COR-L47 (cell line): ENCODE data around the gene PARN.
A peak's percentile ranks its signal among the peaks of the same experiment; 100 is the strongest.
"Not testable (repeated sequence)": the region's sequence is repeated elsewhere in the genome, so short reads cannot be mapped to it uniquely, and the experiment has no call there.

Experiments used
- DNase-seq: peaks from one replicate; lab custom pipeline; 2025; lab: John Stamatoyannopoulos, UW

Gene PARN

GRCh38 chr16:14629919-14630619, at the start of gene PARN:
Gene PARN, minus strand, starts transcription at chr16:14630260. Its CDS starts 135 bp downstream, at chr16:14630125.
- peak; percentile 98 for DNase-seq

- DNase-seq = no peak
Observed at GRCh38 chr16:14678748-14679497, 48.9 kb upstream of the PARN start.

- no peak for DNase-seq
Observed at GRCh38 chr16:14677627-14678026, 47.6 kb upstream of the PARN start.

GRCh38 chr16:14676633-14677032, 46.6 kb upstream of the PARN start:
- DNase-seq = no peak

GRCh38 chr16:14672403-14672971, 42.4 kb upstream of the PARN start:
- no peak for DNase-seq

- DNase-seq = peak; percentile 85
Observed at GRCh38 chr16:14669776-14670175, 39.7 kb upstream of the PARN start.

- DNase-seq = no peak
Observed at GRCh38 chr16:14668556-14669223, 38.6 kb upstream of the PARN start.

GRCh38 chr16:14667347-14668266, 37.5 kb upstream of the PARN start:
- DNase-seq = no peak

- no peak for DNase-seq
Observed at GRCh38 chr16:14658063-14658462, 28.0 kb upstream of the PARN start.

GRCh38 chr16:14652726-14653125, 22.7 kb upstream of the PARN start:
- no peak for DNase-seq

- no peak for DNase-seq
Observed at GRCh38 chr16:14650629-14651028, 20.6 kb upstream of the PARN start.

- no peak for DNase-seq
Observed at GRCh38 chr16:14649816-14650215, 19.8 kb upstream of the PARN start.

GRCh38 chr16:14641926-14642325, 11.9 kb upstream of the PARN start:
- DNase-seq = no peak

GRCh38 chr16:14641206-14641605, 11.1 kb upstream of the PARN start:
- DNase-seq = no peak

GRCh38 chr16:14640538-14640937, 10.5 kb upstream of the PARN start:
- no peak for DNase-seq

GRCh38 chr16:14636951-14637240, 6.8 kb upstream of the PARN start:
- not testable (repeated sequence) for DNase-seq

GRCh38 chr16:14636179-14636950, 6.3 kb upstream of the PARN start:
- DNase-seq = not testable (repeated sequence)

GRCh38 chr16:14635395-14636165, 5.5 kb upstream of the PARN start:
- no peak for DNase-seq

- DNase-seq = no peak
Observed at GRCh38 chr16:14634389-14634725, 4.3 kb upstream of the PARN start.
